DND-41 (cell line): ENCODE data around the gene RFX2.

ENCODE experiments used
- EZH2 ChIP-seq: IDR thresholded peaks from 3 replicates; pipeline ENCODE4 v1.6.1; 2012; ENCODE audit warnings: borderline replicate concordance, low read depth, mild to moderate bottlenecking, moderate library complexity, low read length, inconsistent platforms; ENCODE audit not compliant: severe bottlenecking
- TF ChIP-seq, protein P1 (sequence below): IDR thresholded peaks from 2 replicates; pipeline ENCODE4 v1.5.1; 2012; ENCODE audit warnings: borderline replicate concordance, low read length, moderate library complexity, mild to moderate bottlenecking; ENCODE audit not compliant: poor library complexity, severe bottlenecking; ENCODE audit errors: extremely low read depth

DNA sequence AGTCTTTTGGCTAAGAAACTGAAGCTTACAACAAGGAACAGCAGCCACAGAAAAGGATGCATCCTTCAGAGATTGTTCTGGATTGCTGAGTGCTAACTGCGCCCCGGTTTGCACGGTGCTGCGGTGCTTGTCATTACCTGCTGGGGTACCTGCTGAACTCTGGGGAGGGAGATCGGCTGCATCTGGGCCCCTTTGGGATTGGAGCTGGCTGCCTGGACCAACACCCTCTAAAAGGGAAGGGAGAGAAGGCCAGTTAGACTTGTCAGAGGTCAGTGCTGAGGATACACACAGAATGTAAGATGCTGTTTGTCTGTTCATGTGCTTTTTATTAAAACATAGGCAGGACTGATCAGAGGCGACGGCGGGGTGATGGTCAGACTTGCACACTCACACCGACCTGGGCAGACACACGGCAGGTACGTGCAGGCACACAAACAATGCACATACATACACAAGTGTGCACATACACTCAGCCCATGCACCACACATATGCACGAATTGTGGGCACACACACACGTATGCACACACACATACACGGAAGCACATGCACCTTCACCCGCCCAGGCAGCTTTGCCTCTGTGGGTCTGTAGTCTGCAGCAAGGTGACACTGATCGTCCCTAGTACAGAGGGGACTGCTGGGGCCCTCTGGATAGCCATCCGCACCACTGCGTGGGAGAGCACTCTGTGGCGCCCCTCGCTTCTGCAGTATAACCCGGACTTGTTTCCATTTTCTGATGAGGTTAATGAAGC lies 66.1 kb downstream of the RFX2 start:
- TF ChIP-seq EZH2 = no peak
- TF ChIP-seq, protein P1, sequence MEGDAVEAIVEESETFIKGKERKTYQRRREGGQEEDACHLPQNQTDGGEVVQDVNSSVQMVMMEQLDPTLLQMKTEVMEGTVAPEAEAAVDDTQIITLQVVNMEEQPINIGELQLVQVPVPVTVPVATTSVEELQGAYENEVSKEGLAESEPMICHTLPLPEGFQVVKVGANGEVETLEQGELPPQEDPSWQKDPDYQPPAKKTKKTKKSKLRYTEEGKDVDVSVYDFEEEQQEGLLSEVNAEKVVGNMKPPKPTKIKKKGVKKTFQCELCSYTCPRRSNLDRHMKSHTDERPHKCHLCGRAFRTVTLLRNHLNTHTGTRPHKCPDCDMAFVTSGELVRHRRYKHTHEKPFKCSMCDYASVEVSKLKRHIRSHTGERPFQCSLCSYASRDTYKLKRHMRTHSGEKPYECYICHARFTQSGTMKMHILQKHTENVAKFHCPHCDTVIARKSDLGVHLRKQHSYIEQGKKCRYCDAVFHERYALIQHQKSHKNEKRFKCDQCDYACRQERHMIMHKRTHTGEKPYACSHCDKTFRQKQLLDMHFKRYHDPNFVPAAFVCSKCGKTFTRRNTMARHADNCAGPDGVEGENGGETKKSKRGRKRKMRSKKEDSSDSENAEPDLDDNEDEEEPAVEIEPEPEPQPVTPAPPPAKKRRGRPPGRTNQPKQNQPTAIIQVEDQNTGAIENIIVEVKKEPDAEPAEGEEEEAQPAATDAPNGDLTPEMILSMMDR = no peak
